HepG2 (cell line): ENCODE data around the gene GCM1.

Experiments used
- CTCF ChIP-seq: sonication (generic); formaldehyde crosslinking; IDR thresholded peaks from 2 replicates; pipeline ENCODE4 v1.5.0; 2020; ENCODE audit warnings: mild to moderate bottlenecking, missing genetic modification reagents, moderate library complexity
- POLR2A ChIP-seq, 2 experiments: IDR thresholded peaks; 2 replicates each; pipeline ENCODE4 v1.6.1; 2011; ENCODE audit warnings: low read depth in 2 of 2, low read length in 2 of 2, mild to moderate bottlenecking in 1 of 2, moderate library complexity in 1 of 2; ENCODE audit not compliant: insufficient read depth in 1 of 2
- TF ChIP-seq, protein P1 (sequence below): sonication (generic); formaldehyde crosslinking; IDR thresholded peaks from 2 replicates; pipeline ENCODE4 v1.4.0; 2020; ENCODE audit warnings: missing genetic modification reagents

GRCh38 chr6:53188833-53189232, 40.2 kb upstream of the GCM1 start:
- no peak for TF ChIP-seq POLR2A (IDR thresholded peaks at IDR 0.05; ENCODE audit: insufficient read depth in 1 of 2, low read depth in 2 of 2, low read length in 2 of 2)
- TF ChIP-seq CTCF (CRISPR knock-in tag): no peak
- TF ChIP-seq, protein P1, sequence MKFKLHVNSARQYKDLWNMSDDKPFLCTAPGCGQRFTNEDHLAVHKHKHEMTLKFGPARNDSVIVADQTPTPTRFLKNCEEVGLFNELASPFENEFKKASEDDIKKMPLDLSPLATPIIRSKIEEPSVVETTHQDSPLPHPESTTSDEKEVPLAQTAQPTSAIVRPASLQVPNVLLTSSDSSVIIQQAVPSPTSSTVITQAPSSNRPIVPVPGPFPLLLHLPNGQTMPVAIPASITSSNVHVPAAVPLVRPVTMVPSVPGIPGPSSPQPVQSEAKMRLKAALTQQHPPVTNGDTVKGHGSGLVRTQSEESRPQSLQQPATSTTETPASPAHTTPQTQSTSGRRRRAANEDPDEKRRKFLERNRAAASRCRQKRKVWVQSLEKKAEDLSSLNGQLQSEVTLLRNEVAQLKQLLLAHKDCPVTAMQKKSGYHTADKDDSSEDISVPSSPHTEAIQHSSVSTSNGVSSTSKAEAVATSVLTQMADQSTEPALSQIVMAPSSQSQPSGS (CRISPR knock-in tag): no peak
